GM20000 (cell line): ENCODE measurements around the gene INTS13.

Experiments
- DNase-seq: peaks from one replicate; pipeline ENCODE4 v3.0.0; 2012; ENCODE audit warnings: low spot score
- CTCF ChIP-seq: IDR thresholded peaks from 2 replicates; pipeline ENCODE4 v1.5.1; 2012; ENCODE audit warnings: mild to moderate bottlenecking, control low read depth; ENCODE audit errors: extremely low read depth, missing control alignments

The INTS13 gene

DNA sequence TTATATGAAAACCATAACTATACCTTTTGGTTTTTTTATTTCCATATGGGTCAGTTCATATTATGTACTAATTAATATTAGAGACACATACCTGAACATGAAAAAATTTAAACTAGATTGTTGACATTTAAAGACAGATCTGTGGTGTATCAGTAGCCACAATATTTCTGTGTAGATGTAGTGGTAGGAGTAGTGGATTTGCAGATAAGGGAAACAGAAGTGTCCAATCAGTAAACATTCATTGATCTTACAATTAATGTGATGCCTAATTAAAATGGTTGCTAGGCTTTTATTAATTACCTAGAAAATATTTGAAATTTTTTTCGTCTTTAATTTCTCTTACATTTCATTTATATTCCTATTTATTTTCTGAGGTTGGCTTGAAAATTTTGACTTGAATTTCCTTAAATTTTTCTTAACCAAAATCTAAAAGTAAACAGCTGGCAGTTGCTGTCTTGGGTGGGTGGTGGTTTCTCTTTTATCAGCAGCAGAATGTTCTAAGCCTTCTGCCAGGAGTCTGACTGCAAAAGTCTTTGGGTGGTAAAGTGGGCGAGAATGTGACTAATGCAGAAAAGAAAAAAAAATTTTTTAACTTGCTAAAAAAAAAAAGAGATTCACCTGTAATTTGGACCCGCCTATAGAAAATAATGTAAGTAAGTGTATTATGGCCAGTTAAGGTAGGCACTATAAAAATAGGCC is 2.9 kb upstream of the INTS13 start:
- peak; percentile 15 for DNase-seq
- no peak for TF ChIP-seq CTCF

- no peak for TF ChIP-seq CTCF
- no peak for DNase-seq
Measured at GRCh38 chr12:26939953-26940352, 2.2 kb upstream of the INTS13 start.

DNA sequence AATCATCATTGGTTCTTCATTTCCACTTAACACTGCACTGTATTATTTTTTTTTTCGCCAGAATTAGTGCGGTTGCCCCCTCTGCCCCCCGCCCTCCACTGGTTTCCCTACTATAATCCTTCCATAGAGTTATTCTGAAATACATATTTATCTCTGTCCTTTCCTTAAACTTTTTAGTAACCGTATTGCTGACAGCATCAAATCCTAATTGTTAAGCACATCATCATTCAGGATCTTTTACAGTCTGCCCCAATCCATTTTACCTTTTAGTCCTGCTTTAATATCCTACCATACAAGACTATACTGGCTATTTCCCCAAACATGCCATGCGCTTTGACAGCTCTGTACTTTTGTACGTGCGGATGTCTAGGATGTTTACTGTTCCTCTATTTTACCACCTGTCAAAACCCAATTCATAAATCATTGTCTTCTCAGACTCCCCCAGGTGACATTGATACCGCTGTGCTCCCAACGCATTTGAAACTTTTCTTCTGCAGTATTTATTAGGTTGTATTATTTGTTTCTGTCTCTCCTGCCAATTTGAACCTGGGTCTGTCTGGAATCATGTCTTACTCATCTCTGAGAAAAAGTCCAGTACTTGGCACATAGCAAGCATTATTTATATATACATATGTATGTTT is 1.5 kb upstream of the INTS13 start:
- no peak for TF ChIP-seq CTCF
- DNase-seq: peak; percentile 12

- TF ChIP-seq CTCF: no peak
- DNase-seq: peak; percentile 6
Measured at GRCh38 chr12:26938701-26939062, 901 bp upstream of the INTS13 start.

DNA sequence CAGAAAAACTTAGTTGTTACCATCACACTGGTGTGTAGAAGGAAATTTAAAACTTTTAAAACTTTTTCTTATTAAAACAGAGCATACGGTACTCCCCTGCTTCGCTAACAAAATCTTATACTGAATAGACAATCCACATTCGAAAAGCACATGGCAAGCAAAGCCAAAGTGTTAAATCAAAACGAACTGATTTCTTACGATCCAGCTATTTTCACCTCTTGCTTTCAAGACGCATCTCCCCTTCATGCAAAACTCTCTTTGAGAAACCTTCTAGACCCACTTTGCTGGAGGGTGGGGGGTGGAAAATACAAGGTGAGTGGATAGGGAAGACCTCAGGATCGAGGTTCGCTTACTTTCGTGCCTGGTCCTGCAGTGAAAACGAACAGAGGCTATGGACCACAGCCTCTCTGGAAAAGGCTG is 328 bp downstream of the INTS13 start:
- no peak for TF ChIP-seq CTCF
- no peak for DNase-seq

GRCh38 chr12:26936559-26937442 is 980 bp downstream of the INTS13 start:
- peak; percentile 20 for DNase-seq
- TF ChIP-seq CTCF: no peak
